Smooth muscle cell of bladder (primary cell): ENCODE results near the gene KMT2A. TPM values are rescaled to one million over a fixed set of nuclear protein-coding genes. Genes with fewer than 3 reads are reported as not detected.

Experiments
- total RNA-seq: library from RNA; depleted of rRNA; stranded (reverse); fragments of >200 nt; gene quantifications from 2 replicates; pipeline ENCODE4 v1.2.3, GENCODE V29; 2014

The KMT2A gene
- 12.8 and 14.1 TPM in 2 replicates for total RNA-seq

DNA sequence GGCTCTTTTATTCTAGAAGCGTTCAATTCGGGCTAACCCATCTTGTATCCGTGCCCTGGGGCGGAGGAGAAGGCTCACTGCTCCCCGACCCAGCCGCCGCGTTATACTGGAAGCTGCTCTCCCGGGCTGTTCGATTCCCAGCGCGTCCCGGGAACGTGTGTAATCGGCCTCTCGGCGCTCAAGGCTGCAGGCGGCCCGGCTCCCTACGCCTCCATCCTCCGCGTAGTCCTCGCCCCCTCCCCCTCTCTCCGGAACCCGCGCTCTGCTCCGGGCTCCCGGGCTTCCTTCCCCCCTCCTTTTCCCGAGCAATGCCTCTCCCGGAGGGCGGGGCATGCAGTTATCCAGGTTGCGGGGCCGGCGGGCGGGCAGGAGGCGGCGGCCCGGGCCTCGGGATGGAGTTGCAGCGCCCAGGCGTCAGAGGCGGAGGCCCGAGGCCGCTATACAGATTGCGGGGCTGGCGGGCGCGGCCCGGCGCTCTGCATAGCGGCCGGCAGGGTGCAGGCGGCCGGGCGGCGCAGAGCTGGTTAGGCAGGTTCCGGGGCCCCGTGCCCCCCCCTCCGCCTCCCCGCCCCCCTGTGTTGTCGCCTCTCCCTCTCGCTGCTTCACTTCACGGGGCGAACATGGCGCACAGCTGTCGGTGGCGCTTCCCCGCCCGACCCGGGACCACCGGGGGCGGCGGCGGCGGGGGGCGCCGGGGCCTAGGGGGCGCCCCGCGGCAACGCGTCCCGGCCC lies at the start of gene KMT2A:
Gene KMT2A (plus strand): TSS at position 600 of the 732 bp plus-strand sequence. CDS start 21 bp downstream, at position 621.

GRCh38 chr11:118401151-118401879 lies 35.0 kb upstream of the KMT2A start, which contains the start of gene ATP5MG:
TSS of gene ATP5MG (plus strand) at chr11:118401606. CDS start at chr11:118401666, 60 bp downstream.

GRCh38 chr11:118527109-118527508 lies 90.8 kb downstream of the KMT2A start, which contains the start of gene TTC36:
TSS of gene TTC36 (plus strand) at chr11:118527474. CDS start at chr11:118527495, 21 bp downstream.

DNA sequence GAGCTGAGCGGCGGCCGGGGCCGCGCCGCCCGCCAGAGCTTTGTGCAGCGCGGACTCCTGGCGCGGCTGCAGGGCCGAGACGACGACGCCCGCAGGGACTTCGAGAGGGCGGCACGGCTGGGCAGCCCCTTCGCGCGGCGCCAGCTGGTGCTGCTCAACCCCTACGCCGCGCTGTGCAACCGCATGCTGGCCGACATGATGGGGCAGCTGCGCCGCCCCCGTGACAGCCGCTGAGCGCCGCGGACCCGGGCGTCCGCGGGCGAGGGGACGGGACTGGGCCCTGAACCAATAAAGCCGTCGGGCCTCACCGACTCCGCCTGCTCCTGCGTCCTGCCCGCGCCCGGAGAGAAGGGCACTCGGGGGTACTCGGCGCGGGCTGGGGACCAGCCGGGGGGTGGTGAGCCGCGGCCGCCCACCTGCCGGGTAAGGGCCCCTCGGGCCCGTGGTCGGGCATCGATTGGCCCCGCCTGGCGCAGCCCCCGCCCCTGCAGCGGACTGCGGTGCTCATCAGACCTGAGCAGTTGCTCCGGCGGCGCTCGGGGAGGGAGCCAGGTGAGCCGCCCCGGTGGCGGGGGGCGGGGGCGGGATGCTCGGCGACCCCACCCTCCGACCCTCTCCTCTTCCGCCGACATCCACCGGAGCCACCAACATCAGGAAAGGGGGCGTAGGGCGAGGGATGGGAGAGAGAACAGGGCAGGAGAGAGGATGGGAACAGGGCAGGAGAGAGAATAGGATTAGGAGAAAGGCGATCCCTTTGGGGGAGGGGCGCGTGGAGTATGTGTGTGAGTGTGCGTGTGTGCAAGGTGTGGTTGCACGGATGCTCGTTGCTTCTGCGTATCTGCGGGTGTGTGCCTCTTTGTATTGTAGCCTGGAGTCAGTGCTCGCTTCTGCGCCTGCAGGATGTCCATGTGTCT lies 94.6 kb downstream of the KMT2A start, which contains the start of gene TMEM25:
Gene TMEM25 (plus strand): TSS at position 510 of the 914 bp plus-strand sequence. CDS start 610 bp downstream, outside the sequence.

GRCh38 chr11:118572061-118572980 lies 136.0 kb downstream of the KMT2A start, which contains the start of gene ARCN1:
TSS of gene ARCN1 (plus strand) at chr11:118572409. CDS start at chr11:118572548, 139 bp downstream.

Other genes starting within 250 kb of the KMT2A start
- not detected in 2 replicates for gene JAML, start 211.5 kb upstream of the KMT2A start, total RNA-seq
- gene MPZL3, start 184.1 kb upstream of the KMT2A start, total RNA-seq: 0.28 TPM in 2 replicates
- under 0.01 TPM in 1 of 2 replicates, not detected in the other for gene MPZL2, start 172.2 kb upstream of the KMT2A start, total RNA-seq
- gene CD3E, start 131.8 kb upstream of the KMT2A start, total RNA-seq: not detected in 2 replicates
- gene CD3D, start 93.8 kb upstream of the KMT2A start, total RNA-seq: not detected in 2 replicates
- not detected in 2 replicates for gene CD3G, start 92.1 kb upstream of the KMT2A start, total RNA-seq
- gene UBE4A, start 76.9 kb upstream of the KMT2A start, total RNA-seq: 32.7 and 36.8 TPM in 2 replicates
- 107 and 120 TPM in 2 replicates for gene ATP5MG, start 34.9 kb upstream of the KMT2A start, total RNA-seq
- 0.43 and 0.46 TPM in 2 replicates for gene TTC36, start 91.0 kb downstream of the KMT2A start, total RNA-seq
- 5.0 and 6.7 TPM in 2 replicates for gene TMEM25, start 94.7 kb downstream of the KMT2A start, total RNA-seq
- gene IFT46, start 129.4 kb downstream of the KMT2A start, total RNA-seq: 22.8 and 24.5 TPM in 2 replicates
- gene ARCN1, start 135.9 kb downstream of the KMT2A start, total RNA-seq: 140 and 183 TPM in 2 replicates
- gene PHLDB1, start 171.1 kb downstream of the KMT2A start, total RNA-seq: 48.4 and 108 TPM in 2 replicates
- not detected in 2 replicates for gene TREH, start 243.2 kb downstream of the KMT2A start, total RNA-seq